Smooth muscle cell (in vitro differentiated cells): Measurements from ENCODE around the gene VSX1. TPM values are rescaled to one million over a fixed set of nuclear protein-coding genes. Genes with fewer than 3 reads are reported as not detected.

Experiments used
- DNase-seq: peaks from one replicate; lab custom pipeline; 2025; ENCODE audit not compliant: unreplicated experiment; lab: John Stamatoyannopoulos, UW
- H2AFZ ChIP-seq: fragments of 200-600 bp; sonication (generic); 2 replicates; pipeline ENCODE4 v1.6.0; 2016; ENCODE audit warnings: antibody characterized with exemption, low read depth, mild to moderate bottlenecking
- H3F3A ChIP-seq: fragments of 200-600 bp; sonication (generic); 2 replicates; pipeline ENCODE4 v1.6.0; 2017; ENCODE audit warnings: antibody characterized with exemption, low read depth
- H3K27ac ChIP-seq: fragments of 200-600 bp; sonication (generic); 2 replicates; pipeline ENCODE4 v1.5.1; 2016; ENCODE audit warnings: low read depth, mild to moderate bottlenecking
- H3K27me3 ChIP-seq: fragments of 200-600 bp; sonication (generic); 2 replicates; pipeline ENCODE4 v1.6.1; 2016; ENCODE audit warnings: low read depth, mild to moderate bottlenecking
- H3K36me3 ChIP-seq: fragments of 200-600 bp; sonication (generic); 2 replicates; pipeline ENCODE4 v1.5.1; 2016; ENCODE audit warnings: low read depth
- H3K4me1 ChIP-seq: fragments of 200-600 bp; sonication (generic); 2 replicates; pipeline ENCODE4 v1.5.1; 2016; ENCODE audit warnings: low read depth
- H3K4me2 ChIP-seq: fragments of 200-600 bp; sonication (generic); 2 replicates; pipeline ENCODE4 v1.6.0; 2016; ENCODE audit warnings: mild to moderate bottlenecking
- H3K4me3 ChIP-seq: fragments of 200-600 bp; sonication (generic); 2 replicates; pipeline ENCODE4 v1.5.1; 2016; ENCODE audit warnings: mild to moderate bottlenecking
- H3K79me2 ChIP-seq: fragments of 200-600 bp; sonication (generic); 2 replicates; pipeline ENCODE4 v1.6.0; 2016; ENCODE audit warnings: low read depth, mild to moderate bottlenecking
- H3K9ac ChIP-seq: fragments of 200-600 bp; sonication (generic); 2 replicates; pipeline ENCODE4 v1.6.0; 2016; ENCODE audit warnings: low read depth
- H3K9me3 ChIP-seq: fragments of 200-600 bp; sonication (generic); replicated peaks from 2 replicates; pipeline ENCODE4 v1.5.1; 2016; ENCODE audit warnings: low read depth
- H4K20me1 ChIP-seq: fragments of 200-600 bp; sonication (generic); 2 replicates; pipeline ENCODE4 v1.6.0; 2016; ENCODE audit warnings: low read depth
- WGBS: methylation state at CpG from one replicate; pipeline ENCODE4 v1.1.7; 2016; ENCODE audit warnings: low lambda C conversion rate; 5-methylcytosine and 5-hydroxymethylcytosine counted together
- polyA plus RNA-seq: library from polyadenylated mRNA; unstranded; fragments of >200 nt; fragmentation: Nextera tagmentation; extraction: Ambion mirVana; gene quantifications from 2 replicates; pipeline ENCODE4 v1.2.1, GENCODE V29; 2016
- total RNA-seq: library from RNA; depleted of rRNA; stranded (reverse); fragments of >200 nt; gene quantifications from 2 replicates; pipeline ENCODE4 v1.2.3, GENCODE V29; 2014
- TF ChIP-seq, protein P1 (sequence below): fragments of 200-600 bp; sonication (generic); IDR thresholded peaks from 2 replicates; pipeline ENCODE4 v1.5.1; 2017; ENCODE audit warnings: borderline replicate concordance, mild to moderate bottlenecking, antibody characterized with exemption; ENCODE audit not compliant: insufficient read depth, poor library complexity, severe bottlenecking

The VSX1 gene
- total and polyA plus RNA-seq, 2 experiments from 2014 or later = not detected

DNA sequence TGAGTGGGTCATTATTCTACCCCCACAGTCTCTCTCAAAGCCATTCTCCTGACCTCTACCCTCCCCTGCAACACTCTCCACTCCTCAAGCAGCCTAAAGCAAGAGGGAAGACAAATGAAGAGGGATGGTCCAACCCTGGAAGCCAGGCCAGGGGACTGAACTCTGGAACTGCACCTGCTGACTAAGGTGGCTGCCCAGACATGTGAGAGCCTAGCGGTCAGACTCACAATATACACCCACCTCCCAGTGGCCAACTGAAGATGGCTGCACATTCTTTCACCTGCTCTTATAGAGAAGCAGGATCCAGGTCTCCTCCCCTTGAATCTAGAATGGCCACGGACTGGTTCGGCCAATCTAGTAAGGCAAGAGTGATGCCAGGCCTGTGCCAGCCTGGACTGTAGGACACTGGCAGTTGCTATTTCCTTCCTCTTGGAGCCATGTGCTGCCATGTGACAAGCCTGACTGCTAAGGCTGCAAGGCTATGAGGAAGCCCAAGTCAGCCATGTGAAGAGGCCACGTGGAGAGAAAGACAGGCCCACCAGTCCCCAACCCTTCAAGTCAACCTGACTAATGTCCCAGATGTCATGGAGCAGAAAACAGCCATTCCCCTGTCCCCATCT is 55.8 kb downstream of the VSX1 start:
- Histone ChIP-seq H3K36me3 (no peaks in the 10 kb centered on the region), H3K9me3 (no peaks in the 10 kb centered on the region), H3K4me3 (no peak overlapping the region), H3K27me3 (no peaks in the 10 kb centered on the region), H4K20me1 (no peaks in the 10 kb centered on the region), H3K9ac (no peak overlapping the region), H3K79me2 (no peaks in the 10 kb centered on the region), H2AFZ (no peak overlapping the region), H3K4me2 (no peak overlapping the region), H3K27ac (no peak overlapping the region), H3K4me1 (no peaks in the 10 kb centered on the region), H3F3A (no peaks in the 10 kb centered on the region)
- WGBS = 94% methylated on average over 4 of the region's 4 CpGs
- TF ChIP-seq, protein P1, sequence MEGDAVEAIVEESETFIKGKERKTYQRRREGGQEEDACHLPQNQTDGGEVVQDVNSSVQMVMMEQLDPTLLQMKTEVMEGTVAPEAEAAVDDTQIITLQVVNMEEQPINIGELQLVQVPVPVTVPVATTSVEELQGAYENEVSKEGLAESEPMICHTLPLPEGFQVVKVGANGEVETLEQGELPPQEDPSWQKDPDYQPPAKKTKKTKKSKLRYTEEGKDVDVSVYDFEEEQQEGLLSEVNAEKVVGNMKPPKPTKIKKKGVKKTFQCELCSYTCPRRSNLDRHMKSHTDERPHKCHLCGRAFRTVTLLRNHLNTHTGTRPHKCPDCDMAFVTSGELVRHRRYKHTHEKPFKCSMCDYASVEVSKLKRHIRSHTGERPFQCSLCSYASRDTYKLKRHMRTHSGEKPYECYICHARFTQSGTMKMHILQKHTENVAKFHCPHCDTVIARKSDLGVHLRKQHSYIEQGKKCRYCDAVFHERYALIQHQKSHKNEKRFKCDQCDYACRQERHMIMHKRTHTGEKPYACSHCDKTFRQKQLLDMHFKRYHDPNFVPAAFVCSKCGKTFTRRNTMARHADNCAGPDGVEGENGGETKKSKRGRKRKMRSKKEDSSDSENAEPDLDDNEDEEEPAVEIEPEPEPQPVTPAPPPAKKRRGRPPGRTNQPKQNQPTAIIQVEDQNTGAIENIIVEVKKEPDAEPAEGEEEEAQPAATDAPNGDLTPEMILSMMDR = no peak
- no peak for DNase-seq

Other genes with a start within 250 kb of the VSX1 start
- not detected in 2 replicates for gene CST7, start 132.9 kb downstream of the VSX1 start, total RNA-seq
- gene CST7, start 132.9 kb downstream of the VSX1 start, polyA plus RNA-seq = 1.8 TPM in 1 of 2 replicates, not detected in the other
- gene APMAP, start 89.4 kb downstream of the VSX1 start, total RNA-seq = 54.4 and 57.4 TPM in 2 replicates
- gene APMAP, start 89.4 kb downstream of the VSX1 start, polyA plus RNA-seq = 86.9 and 90.9 TPM in 2 replicates
- gene ACSS1, start 24.0 kb downstream of the VSX1 start, total RNA-seq = 0.45 and 2.8 TPM in 2 replicates
- 1.9 and 2.4 TPM in 2 replicates for gene ACSS1, start 24.0 kb downstream of the VSX1 start, polyA plus RNA-seq
- gene ENTPD6, start 113.6 kb upstream of the VSX1 start, total RNA-seq = 12.6 and 30.1 TPM in 2 replicates
- gene ENTPD6, start 113.6 kb upstream of the VSX1 start, polyA plus RNA-seq = 19.9 and 34.0 TPM in 2 replicates
- gene PYGB, start 165.9 kb upstream of the VSX1 start, total RNA-seq = 31.8 and 44.4 TPM in 2 replicates
- 39.4 and 43.3 TPM in 2 replicates for gene PYGB, start 165.9 kb upstream of the VSX1 start, polyA plus RNA-seq